ENCODE results near the gene GNB5.

The GNB5 gene

DNA sequence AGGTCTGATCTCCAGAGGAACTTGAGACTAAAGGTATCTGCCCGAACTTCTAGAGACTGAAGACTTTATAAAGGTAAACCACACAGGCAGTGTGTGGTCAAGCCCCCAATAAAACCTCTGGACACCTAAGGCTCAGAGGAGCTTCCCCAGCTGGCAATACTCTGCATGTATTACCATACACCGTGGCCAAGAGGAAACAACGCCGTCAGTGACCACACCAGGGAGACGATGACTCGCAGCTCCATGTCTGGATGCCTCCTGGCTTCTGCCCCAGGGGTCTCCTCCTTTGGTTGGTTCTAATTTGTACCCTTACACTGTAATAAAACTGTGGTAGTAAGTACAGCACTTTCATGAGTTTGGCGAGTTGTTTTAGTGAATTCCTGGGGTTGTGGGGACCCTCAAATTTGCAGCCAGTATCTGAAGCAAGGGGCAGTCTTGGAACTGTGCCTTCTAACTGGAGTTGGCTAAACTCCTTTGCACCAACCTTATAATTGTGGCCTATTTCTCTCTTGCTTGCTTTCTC lies 46.5 kb downstream of the GNB5 start:
- in situ Hi-C loops (cut with MboI; ENCODE audit: low sequenced_read_pairs), result no loop called here

DNA sequence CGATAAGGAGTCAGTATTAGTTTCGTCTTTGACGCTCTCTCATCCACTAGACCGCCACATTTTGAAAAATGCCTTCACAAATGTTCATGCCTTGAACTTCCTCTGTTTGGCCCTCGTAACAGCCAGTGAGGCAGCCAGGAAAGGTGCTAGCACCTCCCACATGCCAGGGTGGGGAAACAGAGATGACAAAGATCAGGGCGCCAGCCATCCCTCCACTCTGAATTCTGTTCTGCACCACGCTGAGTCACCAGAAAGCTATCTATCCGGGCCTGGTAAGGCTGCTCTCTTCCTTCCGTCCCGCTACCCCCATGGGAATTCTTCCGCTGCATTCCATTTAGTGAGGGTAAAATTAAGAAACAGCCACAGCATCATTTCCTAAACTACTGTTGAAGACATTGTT lies 47.3 kb downstream of the GNB5 start:
- in situ Hi-C loops (cut with MboI; ENCODE audit: low sequenced_read_pairs), result no loop called here

DNA sequence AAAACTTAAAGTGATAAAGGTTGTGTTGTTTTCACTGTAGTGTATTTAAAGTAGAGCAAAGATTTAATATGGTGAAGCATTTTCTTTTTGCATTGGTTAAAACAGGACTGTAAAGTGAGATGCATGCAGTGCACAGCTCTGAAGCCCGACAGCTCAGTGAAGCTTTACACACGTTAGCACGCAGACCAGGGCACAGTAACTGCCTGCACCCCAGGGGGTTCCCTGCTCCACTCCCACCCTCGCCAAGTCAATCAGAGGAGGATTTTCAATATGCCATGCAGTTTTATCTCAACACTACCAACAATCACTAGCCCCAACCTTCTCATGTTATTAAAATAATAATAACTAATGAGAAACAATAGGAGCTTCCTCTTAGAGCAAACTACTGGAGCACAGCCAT lies 50.5 kb downstream of the GNB5 start:
- in situ Hi-C loops (cut with MboI; ENCODE audit: low sequenced_read_pairs), result no loop called here

DNA sequence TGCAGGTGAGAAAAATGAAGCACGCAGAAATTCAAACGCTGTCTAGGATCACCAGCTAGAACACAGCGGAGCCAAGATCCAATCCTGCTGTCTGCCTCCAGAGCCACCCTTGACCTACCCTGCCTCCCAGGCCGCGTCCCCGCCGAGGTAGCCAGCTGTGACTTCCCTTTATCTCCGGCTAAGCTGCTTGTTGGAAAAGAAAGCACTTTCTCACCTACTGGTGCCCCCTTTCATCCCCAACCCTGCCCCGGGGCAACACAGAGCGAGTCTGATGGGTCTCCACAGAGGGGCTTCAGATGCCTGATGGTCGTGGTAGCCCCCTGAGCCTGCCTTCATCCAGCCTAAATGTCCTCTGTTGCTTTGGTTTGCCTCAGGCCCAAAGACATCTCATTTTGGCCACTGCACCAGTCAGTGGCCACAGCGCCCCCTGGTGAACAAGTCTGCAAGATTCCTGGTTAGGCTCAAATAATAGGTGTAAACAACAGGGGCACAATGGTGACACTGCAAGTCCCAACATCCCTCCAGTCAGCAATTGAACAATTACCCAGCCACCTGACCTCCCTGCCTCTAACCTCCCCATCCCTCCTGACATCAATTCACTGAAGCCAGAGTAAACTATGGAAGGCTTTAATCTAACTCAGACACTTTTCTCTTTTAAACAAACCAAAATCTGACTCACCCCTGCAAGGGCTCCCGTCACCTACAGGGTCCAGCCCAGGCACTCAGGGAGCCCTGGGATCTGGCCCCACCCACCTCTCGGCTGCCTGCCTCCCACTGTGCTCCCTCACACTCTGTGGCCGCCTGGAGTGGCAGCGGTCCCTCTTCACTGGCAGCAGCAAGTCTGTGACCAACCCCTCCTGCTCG lies 51.4 kb downstream of the GNB5 start:
- in situ Hi-C loops (cut with MboI; ENCODE audit: low sequenced_read_pairs), result no loop called here

DNA sequence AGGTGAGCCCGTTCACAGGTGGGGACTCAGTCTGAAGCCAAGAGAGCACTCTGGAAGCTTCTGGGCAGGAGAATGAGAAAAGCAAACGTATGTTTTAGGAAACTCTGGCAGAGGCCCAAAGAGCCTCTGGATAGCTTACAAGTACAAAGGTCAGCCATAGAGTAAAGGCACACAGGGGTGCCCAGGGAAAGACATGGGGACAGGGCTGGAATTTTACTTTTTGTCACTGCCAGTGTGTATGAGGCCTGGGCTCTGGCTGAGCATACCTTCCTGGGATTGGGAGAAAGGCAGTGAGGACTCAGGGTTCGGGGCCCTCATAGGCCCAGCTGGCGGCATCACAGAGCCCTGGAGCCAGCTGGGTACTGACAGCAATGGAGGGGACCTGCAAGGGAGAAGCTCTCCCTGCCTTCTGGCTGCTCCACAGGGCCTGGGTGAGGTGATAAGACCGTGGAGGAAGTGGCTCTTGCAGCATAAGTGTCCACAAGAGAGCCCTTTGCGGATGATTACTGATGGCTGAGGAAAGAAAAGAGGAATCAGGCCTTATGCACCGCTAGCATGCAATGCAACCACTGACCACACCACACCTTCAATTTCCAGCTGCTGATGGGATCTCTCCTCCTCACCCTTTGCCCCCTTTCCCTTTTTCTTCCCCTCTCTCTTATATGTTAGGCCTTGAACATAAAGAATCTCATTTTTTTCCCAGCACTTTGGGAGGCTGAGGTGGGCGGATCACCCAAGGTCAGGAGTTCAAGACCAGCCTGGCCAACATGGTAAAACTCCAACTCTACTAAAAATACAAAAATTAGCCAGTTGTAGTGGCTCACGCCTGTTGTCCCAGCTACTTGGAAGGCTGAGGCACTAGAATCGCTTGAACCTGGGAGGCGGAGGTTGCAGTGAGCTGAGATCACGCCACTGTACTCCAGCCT lies 53.5 kb downstream of the GNB5 start:
- in situ Hi-C loops (cut with MboI; ENCODE audit: low sequenced_read_pairs), result no loop called here

DNA sequence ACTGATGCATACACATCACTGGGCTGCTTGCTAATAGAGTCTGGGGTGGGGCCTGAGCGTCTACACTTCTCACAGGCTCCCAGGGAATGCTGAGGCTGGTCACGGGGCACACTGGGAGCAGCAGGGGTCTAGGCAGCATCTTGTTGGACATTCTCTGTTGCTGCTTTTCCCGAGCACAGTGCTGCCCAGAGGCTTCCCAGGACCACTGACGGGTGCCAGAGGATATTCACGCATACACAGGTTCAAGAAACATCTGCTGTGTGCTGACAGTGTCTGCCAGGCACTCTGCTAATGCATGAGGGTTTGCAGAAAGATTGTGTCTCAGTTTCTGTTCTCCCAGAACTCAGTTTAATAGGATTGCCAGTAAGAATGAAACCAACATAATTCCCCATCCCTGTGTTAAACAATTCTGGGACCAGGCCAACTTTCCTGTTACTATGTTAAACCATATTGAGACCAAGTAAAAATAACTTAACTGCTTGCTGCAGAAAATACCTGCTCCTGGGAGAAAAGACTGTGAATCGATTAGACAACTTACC lies 54.7 kb downstream of the GNB5 start:
- in situ Hi-C loops (cut with MboI; ENCODE audit: low sequenced_read_pairs), result no loop called here

DNA sequence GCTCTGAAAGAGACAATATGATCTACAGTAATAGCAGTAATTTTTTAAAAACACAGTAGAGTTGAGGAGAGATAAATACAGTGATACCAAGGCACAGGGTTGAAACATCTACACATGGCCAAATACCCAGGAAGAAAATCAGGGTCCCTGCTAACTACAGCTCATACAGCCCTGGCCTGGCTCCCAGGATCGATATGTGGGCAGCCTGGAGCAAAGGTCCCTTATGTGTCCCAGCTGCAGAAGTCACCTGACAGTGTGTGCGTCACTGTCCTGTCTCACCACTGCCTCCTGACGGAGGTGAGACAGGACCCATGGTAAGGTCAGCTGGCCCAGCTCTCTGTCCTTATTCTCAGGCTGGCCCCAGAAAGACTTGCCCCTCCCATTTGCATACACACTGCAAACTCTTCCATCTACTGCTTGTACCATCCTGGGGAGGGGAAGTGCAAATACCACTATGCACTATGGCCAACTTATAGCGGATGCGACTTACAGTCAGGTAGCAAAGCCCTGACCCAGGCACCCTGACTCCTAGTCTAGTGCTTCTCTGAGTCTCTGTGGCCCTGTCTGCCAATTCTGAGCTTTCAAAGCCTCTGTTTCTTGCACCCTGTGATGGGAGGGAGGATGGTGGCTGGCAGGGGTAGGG lies 56.6 kb downstream of the GNB5 start:
- in situ Hi-C loops (cut with MboI; ENCODE audit: low sequenced_read_pairs), result no loop called here

DNA sequence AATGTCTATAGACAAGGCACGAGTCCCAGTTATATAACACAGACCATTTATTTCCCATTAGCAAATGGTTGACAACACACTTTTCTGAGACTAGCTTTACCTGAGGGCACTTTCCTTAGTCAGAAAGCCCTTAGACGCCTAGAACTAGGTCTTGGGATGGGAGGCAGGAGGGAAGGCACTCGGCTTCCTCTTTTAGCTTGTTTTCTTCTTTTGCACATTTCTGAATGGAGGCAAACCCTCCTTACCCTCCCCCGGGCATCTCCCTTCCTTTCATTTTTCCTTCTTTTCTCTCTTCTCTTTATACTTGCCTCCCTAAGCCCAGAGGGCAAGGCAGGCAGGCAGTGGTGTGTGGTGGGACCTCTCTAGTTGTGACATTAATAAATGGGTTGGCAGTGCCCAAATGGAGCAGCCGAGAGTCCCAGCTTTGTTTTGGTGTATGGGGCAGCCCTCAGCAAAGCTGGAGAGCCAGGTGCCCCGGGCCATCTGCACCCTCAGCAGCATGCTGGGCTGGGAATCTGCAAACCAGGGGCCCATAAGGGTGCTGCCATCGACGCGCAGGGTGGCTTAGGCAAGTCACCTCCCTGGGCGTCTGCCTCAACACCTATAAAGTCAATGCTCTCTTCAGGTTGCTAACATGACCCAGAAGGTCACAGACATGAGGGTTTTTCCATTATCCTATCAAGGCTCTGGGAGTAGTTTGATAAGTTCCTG lies 57.5 kb downstream of the GNB5 start:
- in situ Hi-C loops (cut with MboI; ENCODE audit: low sequenced_read_pairs), result no loop called here

DNA sequence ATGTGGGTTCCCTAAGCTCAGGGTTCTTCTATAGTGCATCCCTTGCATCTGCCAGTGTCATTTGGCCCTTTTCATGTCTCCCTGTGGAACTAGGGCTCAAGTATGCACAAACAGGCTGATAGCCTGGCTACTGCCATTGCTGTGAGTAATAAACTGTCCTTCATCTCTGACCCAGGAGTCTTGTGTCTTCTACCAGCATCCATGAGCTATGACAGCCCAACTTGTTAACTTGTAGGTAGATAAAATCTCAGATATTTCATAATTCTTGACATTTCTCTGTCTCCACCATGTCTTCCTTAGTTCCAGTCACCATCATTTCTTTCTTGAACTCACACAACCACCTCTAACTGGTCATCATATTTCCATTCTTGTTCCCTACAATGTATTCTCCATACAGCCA lies 59.1 kb downstream of the GNB5 start:
- in situ Hi-C loops (cut with MboI; ENCODE audit: low sequenced_read_pairs), result no loop called here

DNA sequence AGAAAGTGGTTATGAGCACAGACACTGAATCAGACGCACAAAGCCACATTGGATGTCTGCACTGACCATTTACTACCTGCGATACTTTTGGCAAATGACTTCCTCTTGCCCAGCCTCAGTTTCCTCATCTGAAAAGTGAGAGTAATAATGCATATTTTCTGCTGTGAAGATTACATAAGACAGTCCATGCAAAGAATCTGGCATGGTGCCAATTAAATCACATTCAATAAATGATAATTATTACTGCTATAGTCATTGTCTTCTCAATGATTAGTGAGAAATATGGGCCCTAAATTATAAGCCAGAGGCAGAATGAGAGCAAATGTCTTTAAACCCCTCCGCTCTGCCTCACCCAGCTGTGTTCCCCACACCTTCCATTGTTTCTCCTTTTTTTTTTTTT lies 62.6 kb downstream of the GNB5 start:
- in situ Hi-C loops (cut with MboI; ENCODE audit: low sequenced_read_pairs), result no loop called here

DNA sequence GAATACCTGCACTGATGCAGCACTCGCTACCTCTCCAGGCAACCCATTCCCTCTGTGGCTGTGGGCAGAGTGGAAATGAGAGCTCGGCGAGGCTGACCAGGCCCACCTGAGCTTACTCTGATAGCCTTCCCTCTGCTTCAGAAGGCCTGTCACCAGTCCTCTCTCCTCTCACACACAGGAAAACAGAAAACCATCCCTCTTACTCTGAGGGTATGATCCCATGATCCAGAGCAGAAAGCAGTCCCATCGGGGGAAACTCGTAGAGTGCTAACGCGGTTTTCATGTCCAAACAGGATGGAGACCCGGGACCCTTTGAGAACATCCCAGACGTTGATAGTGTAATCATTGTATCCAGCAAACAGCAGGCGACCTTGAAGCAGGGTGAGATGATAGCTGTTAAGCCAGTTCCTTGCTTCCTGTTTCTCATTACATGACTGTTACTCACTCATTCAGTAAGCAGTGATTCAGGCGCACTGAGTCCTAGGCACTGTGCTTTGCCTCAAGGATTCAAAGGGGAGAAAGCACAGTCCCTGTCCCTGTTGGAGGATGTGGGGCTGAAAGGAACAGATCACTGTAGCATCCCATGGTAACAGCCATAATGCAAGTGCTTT lies 66.8 kb downstream of the GNB5 start:
- in situ Hi-C loops (cut with MboI; ENCODE audit: low sequenced_read_pairs), result no loop called here

DNA sequence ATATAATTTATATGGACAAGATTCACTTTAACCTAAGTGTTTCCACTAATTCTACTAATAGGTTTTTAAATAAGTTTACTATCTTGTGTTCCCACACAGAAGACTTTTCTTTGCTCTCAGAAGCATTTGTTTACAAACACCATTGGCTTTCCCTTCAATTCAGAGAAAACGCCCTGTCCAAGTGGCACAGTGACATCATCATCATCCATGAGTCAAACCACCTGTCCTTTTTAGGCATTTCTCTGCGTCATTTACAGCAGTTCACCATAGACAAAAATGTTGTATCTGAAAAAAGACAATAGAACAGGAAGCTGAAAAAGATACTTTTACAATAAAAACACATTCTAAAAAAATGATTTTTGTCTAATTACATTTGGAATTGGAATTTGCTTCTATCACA lies 69.3 kb downstream of the GNB5 start:
- in situ Hi-C loops (cut with MboI; ENCODE audit: low sequenced_read_pairs), result no loop called here

DNA sequence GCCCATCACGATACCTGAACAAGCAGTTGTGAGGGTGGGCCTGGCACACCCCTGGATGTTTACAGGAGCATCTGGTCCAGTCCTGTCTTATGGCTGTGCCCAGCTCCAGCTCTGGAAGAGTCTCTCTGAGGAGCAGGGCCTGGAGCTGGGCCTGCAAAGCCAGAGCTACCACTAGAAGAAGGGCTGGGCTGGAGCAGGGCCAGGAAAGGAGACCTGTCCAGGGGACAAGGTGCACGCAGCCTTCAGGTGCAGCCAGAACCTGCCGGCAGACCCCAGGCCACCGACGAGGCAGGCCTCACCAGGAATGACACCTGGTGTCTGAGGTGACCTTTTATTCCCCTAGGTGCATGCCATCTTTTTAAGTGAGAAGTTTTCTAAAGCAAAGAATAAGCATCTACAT lies 70.2 kb downstream of the GNB5 start:
- in situ Hi-C loops (cut with MboI; ENCODE audit: low sequenced_read_pairs), result no loop called here

DNA sequence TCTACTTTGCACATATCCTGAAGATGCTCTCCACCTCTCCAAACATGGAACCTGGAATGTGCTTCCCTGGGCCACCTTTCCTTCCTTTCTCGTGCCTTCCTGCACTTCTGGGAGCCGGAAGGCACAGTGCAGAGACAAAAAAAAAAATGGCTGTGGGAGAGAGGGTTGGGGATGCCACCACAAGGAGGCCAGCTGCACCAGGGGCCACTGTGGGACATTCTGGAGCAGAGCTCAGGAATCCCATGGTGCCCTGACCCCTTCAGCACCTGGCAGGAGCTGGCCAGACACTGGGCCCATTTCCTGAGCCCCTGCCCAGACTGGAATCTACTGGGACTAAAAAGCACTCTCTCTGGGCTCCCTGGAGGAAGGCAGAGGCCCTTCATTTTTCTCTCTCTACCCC lies 70.7 kb downstream of the GNB5 start:
- in situ Hi-C loops (cut with MboI; ENCODE audit: low sequenced_read_pairs), result no loop called here

DNA sequence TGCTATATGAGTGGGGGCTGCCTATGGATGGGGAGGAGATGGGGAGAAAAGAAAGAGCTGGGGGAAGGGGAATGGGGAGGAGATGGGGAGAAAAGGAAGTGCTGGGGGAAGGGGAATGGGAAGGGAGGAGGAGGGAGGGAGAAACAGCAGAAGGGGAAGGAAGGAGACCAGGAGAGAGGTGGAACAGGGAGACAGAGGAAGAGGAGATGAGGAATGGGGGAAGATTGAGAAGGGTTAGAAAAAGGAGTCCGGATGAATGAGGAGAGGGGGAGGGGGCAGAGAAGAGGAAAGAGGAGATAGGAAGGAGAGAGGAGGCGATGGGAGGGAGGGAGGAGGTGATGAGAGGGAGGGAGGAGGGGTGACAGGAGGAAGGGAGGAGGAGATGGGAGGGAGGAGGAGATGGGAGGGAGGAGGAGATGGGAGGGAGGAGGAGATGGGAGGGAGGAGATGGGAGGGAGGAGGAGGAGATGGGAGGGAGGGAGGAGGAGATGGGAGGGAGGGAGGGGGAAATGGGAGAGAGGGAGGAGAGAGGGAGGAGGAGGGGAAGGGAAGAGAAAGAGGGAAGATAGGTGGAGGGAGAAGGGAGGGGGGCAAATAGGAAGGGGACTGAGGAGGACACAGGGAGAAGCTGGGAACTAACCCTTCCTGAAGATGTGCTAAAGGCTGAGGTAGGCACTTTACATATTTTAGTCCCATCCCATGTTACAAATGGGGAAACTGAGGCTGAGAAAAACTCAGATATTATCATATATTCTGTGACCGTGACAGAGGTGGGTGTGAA lies 72.0 kb downstream of the GNB5 start:
- in situ Hi-C loops (cut with MboI; ENCODE audit: low sequenced_read_pairs), result no loop called here

DNA sequence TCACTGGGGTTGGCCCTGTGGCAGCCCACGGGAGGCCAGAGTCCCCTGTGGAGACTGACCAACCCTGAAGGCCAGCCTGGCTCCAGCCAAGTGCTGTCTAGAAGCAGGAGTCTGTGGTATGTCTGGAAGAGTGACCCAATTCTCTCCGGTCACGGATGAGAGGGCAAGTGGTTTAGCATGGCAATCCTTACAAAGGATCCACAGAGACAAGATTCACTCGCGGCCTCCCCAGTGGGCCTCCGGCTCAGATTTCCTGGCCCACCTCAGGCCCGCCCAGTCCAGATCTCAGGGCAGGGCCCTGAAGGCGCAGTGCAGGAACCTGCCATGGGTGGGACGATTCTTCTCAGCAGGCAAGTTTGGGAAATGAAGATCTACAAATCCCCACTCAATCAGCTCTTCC lies 73.6 kb downstream of the GNB5 start:
- in situ Hi-C loops (cut with MboI; ENCODE audit: low sequenced_read_pairs), result no loop called here

DNA sequence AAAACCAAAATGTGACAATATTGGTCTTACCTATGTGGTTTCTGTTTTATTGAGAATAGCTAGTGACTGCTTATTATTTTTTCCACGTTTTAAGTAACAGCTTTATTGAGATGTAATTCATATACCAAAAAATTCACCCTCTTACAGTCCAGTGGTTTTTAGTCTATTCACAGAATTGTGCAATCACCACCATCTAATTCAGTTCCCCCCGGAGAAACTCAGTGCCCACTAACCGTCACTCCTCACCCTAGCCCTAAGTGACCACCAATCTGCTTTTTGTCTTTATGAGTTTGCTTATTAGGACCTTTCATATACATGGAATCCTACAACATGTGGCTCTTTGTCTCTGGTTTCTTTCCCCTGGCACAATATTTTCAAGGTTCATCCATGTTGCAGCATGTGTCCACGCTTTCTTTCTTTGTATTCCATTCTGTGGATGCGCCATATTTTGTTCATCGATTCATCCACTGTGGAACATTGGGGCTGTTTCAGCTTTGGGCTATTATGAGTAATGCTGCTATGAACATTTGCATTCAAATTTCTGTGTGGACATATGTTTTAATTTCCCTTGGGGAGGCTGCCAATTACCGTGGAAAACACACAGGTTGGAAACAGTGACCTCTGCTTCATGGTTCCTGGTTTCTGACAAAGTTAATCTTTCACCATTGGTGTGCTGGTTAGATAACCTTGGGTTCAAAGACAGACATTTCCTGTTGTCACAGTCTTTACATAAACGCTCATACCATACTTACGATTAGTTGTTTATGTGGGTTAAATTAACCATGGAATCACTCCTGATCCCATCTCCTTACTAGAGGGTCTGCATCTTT lies 75.4 kb downstream of the GNB5 start:
- in situ Hi-C loops (cut with MboI; ENCODE audit: low sequenced_read_pairs), result no loop called here

All from HL-60/S4 treated with phorbol 12-myristate 13-acetate at 8.2 ng/mL for 4 days and 3 days (cell line).